ENCODE measurements around the gene SCN5A.

SCN5A gene

GRCh38 chr3:38616111-38616510 is 33.4 kb downstream of the SCN5A start:
- DNase-seq (ENCODE audit: low read depth, low spot score) = no peak
- in situ Hi-C loops (cut with HindIII; ENCODE audit: low sequenced_read_pairs) = no loop called here
- no peak for TF ChIP-seq CTCF (IDR thresholded peaks at IDR 0.05; ENCODE audit: low read depth, low read length)
- no peak overlapping the region for H3K4me3 ChIP-seq (ENCODE audit: low read depth, low read length)

GRCh38 chr3:38614651-38615352 is 34.7 kb downstream of the SCN5A start:
- no peak for TF ChIP-seq CTCF (IDR thresholded peaks at IDR 0.05; ENCODE audit: low read depth, low read length)
- in situ Hi-C loops (cut with HindIII; ENCODE audit: low sequenced_read_pairs) = no loop called here

DNA sequence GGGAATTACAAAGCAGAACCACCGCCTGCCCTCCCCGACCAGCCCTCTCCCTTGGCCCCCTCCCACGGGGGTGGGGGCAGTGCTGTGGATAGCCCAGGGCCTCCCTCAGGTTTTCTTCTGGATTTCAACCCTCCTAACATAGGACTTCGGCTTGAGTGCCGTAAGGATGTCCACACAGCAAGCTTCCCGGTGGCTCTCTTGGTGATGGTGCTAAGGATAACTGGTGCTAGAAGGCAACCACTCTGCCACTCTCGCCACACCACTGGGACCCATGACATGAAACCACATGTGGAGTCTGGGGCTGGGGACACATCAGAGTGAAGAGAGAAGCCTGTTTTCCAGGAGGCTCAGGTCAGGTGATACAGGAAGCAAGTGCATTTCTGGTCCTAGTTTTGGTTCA is 35.4 kb downstream of the SCN5A start:
- TF ChIP-seq CTCF (IDR thresholded peaks at IDR 0.05; ENCODE audit: low read depth, low read length) = no peak
- no peak for DNase-seq (ENCODE audit: low read depth, low spot score)
- in situ Hi-C loops (cut with HindIII; ENCODE audit: low sequenced_read_pairs) = no loop called here
- no peak overlapping the region for H3K4me3 ChIP-seq (ENCODE audit: low read depth, low read length)

More at GRCh38 chr3:38614651-38615352, 34.7 kb downstream of the SCN5A start:
- no peak for DNase-seq (ENCODE audit: low read depth, low spot score)
- H3K4me3 ChIP-seq (ENCODE audit: low read depth, low read length) = no peak overlapping the region

DNA sequence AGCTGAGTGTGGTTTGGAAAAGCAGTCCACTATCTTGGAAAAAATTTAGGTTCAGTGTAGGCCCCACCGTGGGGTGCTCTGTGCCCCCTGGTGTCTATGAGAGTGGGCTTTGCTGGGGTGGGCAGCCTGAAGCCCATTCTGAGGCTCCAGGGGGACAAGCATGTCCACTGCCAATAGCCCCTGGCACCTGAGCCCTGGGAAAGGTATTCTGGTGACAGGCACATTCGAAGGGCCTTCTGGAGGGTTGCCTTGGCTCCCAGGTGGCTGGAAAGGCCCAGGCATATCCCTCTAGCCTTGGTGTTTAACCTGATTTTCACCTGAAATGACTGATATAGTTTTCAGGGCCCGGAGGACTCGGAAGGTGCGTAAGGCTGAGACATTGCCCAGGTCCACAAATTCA is 36.1 kb downstream of the SCN5A start:
- TF ChIP-seq CTCF (IDR thresholded peaks at IDR 0.05; ENCODE audit: low read depth, low read length) = no peak
- in situ Hi-C loops (cut with HindIII; ENCODE audit: low sequenced_read_pairs) = no loop called here
- DNase-seq (ENCODE audit: low read depth, low spot score) = no peak
- H3K4me3 ChIP-seq (ENCODE audit: low read depth, low read length) = no peak overlapping the region

- no peak for TF ChIP-seq CTCF (IDR thresholded peaks at IDR 0.05; ENCODE audit: low read depth, low read length)
- in situ Hi-C loops (cut with HindIII; ENCODE audit: low sequenced_read_pairs) = no loop called here
- H3K4me3 ChIP-seq (ENCODE audit: low read depth, low read length) = no peak overlapping the region
- no peak for DNase-seq (ENCODE audit: low read depth, low spot score)
These were observed 37.6 kb downstream of the SCN5A start for GRCh38 chr3:38611866-38612265.

DNA sequence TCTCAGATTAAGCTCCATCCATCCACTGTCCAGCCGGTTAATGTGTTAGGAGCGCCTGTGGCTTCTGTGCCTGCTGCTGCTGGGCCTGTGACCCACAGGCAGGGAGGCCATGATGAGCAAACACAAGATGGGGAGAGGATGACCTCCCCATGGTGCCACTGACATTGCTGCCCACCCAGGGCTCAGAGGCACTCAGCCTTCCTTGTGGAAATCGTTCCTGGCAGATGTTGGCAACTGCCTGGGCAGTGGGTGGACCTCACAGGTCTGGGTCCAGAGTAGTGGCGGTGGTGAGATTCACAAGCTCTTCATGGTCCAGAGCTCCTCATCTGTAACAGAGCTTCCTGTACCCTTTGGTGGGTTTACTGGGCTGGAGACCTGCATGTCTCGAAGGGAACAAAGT is 38.6 kb downstream of the SCN5A start:
- DNase-seq (ENCODE audit: low read depth, low spot score) = no peak
- H3K4me3 ChIP-seq (ENCODE audit: low read depth, low read length) = no peak overlapping the region
- in situ Hi-C loops (cut with HindIII; ENCODE audit: low sequenced_read_pairs) = no loop called here
- no peak for TF ChIP-seq CTCF (IDR thresholded peaks at IDR 0.05; ENCODE audit: low read depth, low read length)

Data from astrocyte of the spinal cord (primary cell).